GM21786 (cell line): ENCODE data around the gene FAM216A.

Source experiments
- ATAC-seq: cut with Tn5 transposase; IDR thresholded peaks from one replicate; pipeline ENCODE4 v1.9.1; 2021; ENCODE audit not compliant: unreplicated experiment

Gene FAM216A

GRCh38 chr12:110537605-110538409 is 69.2 kb downstream of the FAM216A start:
- ATAC-seq = no peak

- no peak for ATAC-seq
These were observed 70.4 kb downstream of the FAM216A start for GRCh38 chr12:110538869-110539622.
